BLaER1 treated with 17β-estradiol and CSF1 and Interleukin-3, amounts not matched to agents 10 nM and 100 nM (cell line): ENCODE data around the gene RPE65.
A peak's percentile ranks its signal among the peaks of the same experiment; 100 is the strongest.
"Not testable (repeated sequence)": the region's sequence is repeated elsewhere in the genome, so short reads cannot be mapped to it uniquely, and the experiment has no call there.

Experiments
- H3K27ac ChIP-seq, 11 experiments: shearing (Covaris generic); formaldehyde crosslinking; 2 replicates each; pipeline ENCODE4 v1.8.1; 2022
- H3K27me3 ChIP-seq, 11 experiments: shearing (Covaris generic); formaldehyde crosslinking; 2 replicates each; pipeline ENCODE4 v1.8.1; 2022
- H3K36me3 ChIP-seq, 11 experiments: shearing (Covaris generic); formaldehyde crosslinking; 2 replicates each; pipeline ENCODE4 v1.8.1; 2022
- H3K4me1 ChIP-seq, 10 experiments: shearing (Covaris generic); formaldehyde crosslinking; 2 replicates each; pipeline ENCODE4 v1.8.1; 2022
- H3K4me2 ChIP-seq, 11 experiments: shearing (Covaris generic); formaldehyde crosslinking; 2 replicates each; pipeline ENCODE4 v1.8.1; 2022
- H3K4me3 ChIP-seq, 10 experiments: shearing (Covaris generic); formaldehyde crosslinking; 2 replicates each; pipeline ENCODE4 v1.8.1; 2022
- H3K9ac ChIP-seq, 11 experiments: shearing (Covaris generic); formaldehyde crosslinking; 2 replicates each; pipeline ENCODE4 v1.8.1; 2022
- H3K9me3 ChIP-seq, 11 experiments: shearing (Covaris generic); formaldehyde crosslinking; replicated peaks in 1 of 11; 2 replicates each; pipeline ENCODE4 v1.8.1; 2022
- H4K20me1 ChIP-seq, 11 experiments: shearing (Covaris generic); formaldehyde crosslinking; 2 replicates each; pipeline ENCODE4 v1.8.1; 2022
- Cebpa-rat ChIP-seq, 11 experiments: shearing (Covaris generic); IDR thresholded peaks; 2 replicates each; pipeline ENCODE4 v1.8.1; 2022

Gene RPE65

DNA sequence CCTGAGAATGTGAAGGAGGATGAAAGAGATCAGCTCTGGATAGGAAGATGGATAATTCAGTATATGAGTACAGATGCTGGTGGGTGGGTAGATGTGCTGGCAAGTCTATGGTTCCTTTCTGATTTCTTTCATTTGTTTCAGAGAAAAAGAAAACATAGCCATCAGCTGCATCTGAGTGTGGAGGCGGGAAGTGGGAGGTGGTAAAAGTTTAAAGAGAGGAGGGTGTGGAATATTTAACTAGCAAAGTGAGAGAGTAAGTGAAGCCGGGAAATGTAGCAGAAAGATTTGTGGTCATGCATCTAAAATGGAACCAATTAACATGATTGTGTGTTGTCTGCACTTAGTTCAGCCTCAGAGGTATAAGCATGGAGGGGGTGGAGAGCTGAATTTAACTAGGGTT lies 16.4 kb downstream of the RPE65 start:
- H3K9ac ChIP-seq, result no peak overlapping the region
- no peak overlapping the region for H3K4me2 ChIP-seq
- H4K20me1 ChIP-seq, result no peaks in the 10 kb centered on the region
- H3K4me3 ChIP-seq, result no peak overlapping the region
- H3K36me3 ChIP-seq, result no peaks in the 10 kb centered on the region
- H3K27me3 ChIP-seq, result no peaks in the 10 kb centered on the region
- H3K27ac ChIP-seq, result no peak overlapping the region
- no peaks in the 10 kb centered on the region for H3K9me3 ChIP-seq
- H3K4me1 ChIP-seq, result peaks cover 0 to 10% (median 0%) of the 10 kb centered on the region in 10 experiments; a peak in 2 of 20 replicates
- TF ChIP-seq Cebpa-rat (IDR thresholded peaks at IDR 0.05), result no peak

DNA sequence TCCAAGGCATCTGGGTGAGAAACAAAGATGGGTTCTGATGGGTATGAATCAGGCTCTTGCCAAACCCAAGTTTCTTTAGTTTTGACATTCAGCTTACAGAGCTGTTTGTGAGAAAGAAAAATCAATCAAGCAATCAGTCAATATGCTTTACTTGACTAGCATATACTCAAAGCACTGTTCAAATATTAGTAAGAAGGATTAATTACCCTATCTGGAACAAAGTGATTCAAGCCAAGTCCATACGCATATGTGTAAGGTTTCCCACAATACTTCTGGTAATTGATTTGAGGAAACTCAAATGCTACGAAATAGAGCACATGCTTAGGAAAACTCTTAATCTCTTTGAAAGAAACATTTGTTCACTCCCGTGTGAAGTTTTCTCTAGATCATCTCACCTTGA lies 18.7 kb downstream of the RPE65 start:
- no peak overlapping the region for H3K9ac ChIP-seq
- no peak overlapping the region for H3K27ac ChIP-seq
- H4K20me1 ChIP-seq, result no peaks in the 10 kb centered on the region
- H3K4me1 ChIP-seq, result peaks cover 0 to 10% (median 0%) of the 10 kb centered on the region in 10 experiments; a peak in 2 of 20 replicates
- no peaks in the 10 kb centered on the region for H3K9me3 ChIP-seq
- no peak overlapping the region for H3K4me3 ChIP-seq
- TF ChIP-seq Cebpa-rat (IDR thresholded peaks at IDR 0.05), result no peak
- no peak overlapping the region for H3K4me2 ChIP-seq
- no peaks in the 10 kb centered on the region for H3K36me3 ChIP-seq
- H3K27me3 ChIP-seq, result no peaks in the 10 kb centered on the region

DNA sequence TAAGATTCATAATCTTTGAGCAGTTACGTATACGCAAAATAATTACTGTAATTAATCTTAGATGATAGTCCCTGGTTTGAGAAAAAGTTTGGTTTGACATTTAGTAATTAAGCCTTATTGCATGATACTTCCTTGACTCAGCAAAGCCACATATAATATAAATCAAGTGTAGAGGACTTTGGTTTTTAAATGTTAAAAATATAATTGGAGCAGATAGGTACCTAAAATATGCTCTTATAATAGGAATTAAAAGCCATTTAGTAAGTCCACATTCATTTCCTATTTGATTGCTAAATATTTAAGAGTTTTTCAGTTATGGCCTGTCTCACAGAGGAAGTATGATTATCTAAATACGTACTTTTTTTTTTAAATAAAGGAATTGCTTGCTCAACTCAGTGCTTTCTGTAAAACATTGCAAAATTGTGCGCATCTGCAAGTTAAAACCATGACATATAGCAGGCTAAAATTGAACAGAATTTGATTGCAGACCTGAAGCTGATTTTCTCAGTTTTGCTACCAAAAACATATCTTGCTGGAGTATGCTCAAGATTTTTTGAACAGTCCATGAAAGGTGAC lies 20.4 kb downstream of the RPE65 start:
- Histone ChIP-seq H3K4me2 (peak overlapping the region in 2 of 11 experiments; percentile 4; a peak in 2 of 22 replicates), H3K4me3 (no peak overlapping the region), H4K20me1 (no peaks in the 10 kb centered on the region), H3K4me1 (peaks cover 0 to 10% (median 0%) of the 10 kb centered on the region in 10 experiments; a peak in 2 of 20 replicates), H3K27ac (no peak overlapping the region), H3K27me3 (no peaks in the 10 kb centered on the region), H3K9me3 (no peaks in the 10 kb centered on the region), H3K36me3 (no peaks in the 10 kb centered on the region), H3K9ac (no peak overlapping the region)
- TF ChIP-seq Cebpa-rat (IDR thresholded peaks at IDR 0.05), result no peak

DNA sequence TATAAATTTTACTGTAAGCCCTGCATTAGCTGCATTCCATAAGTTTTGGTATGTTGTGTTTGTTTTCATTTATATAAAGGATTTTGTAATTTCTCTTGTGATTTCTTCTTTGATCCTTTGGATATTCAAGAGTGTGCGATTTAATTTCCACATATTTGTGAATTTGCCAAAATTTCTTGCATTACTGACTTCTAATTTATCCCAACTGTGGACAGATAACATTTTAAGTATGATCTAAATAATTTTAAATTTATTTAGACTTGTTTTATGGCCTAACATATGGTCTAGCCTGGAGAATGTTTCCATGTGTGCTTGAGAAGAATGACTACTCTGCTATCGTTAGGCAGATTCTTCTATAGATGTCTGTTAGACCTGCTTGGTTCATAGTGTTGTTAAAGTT lies 23.2 kb downstream of the RPE65 start:
- no peak overlapping the region for H3K4me2 ChIP-seq
- no peak overlapping the region for H3K9ac ChIP-seq
- H3K4me1 ChIP-seq, result peaks cover 0 to 10% (median 0%) of the 10 kb centered on the region in 10 experiments; a peak in 2 of 20 replicates
- H3K27me3 ChIP-seq, result no peaks in the 10 kb centered on the region
- no peak for TF ChIP-seq Cebpa-rat (IDR thresholded peaks at IDR 0.05)
- no peak overlapping the region for H3K27ac ChIP-seq
- H3K9me3 ChIP-seq, result no peaks in the 10 kb centered on the region
- H3K4me3 ChIP-seq, result no peak overlapping the region
- no peaks in the 10 kb centered on the region for H3K36me3 ChIP-seq
- no peaks in the 10 kb centered on the region for H4K20me1 ChIP-seq

DNA sequence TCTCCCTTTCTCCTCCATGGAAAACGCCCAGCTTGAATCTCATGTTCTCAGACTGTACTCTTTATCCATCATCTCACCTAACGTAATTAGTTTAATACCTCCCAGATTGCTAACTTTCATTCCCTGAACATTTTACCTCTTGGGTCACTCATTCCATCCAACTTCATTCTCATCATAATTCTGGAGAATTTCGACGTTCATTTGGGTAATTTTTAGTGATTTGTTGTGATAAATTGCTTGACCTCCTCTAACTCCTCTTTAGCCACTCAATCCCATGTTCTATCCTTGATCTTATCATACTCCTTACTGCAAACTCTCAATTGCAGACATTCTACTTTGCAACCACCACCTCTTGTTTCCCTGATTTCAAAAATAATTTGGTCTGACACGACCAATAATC lies 28.4 kb downstream of the RPE65 start:
- no peaks in the 10 kb centered on the region for H3K9me3 ChIP-seq
- H4K20me1 ChIP-seq, result no peaks in the 10 kb centered on the region
- H3K36me3 ChIP-seq, result no peaks in the 10 kb centered on the region
- no peaks in the 10 kb centered on the region for H3K4me1 ChIP-seq
- no peak overlapping the region for H3K4me2 ChIP-seq
- TF ChIP-seq Cebpa-rat (IDR thresholded peaks at IDR 0.05), result no peak
- no peak overlapping the region for H3K9ac ChIP-seq
- no peak overlapping the region for H3K27ac ChIP-seq
- no peak overlapping the region for H3K4me3 ChIP-seq
- no peaks in the 10 kb centered on the region for H3K27me3 ChIP-seq

DNA sequence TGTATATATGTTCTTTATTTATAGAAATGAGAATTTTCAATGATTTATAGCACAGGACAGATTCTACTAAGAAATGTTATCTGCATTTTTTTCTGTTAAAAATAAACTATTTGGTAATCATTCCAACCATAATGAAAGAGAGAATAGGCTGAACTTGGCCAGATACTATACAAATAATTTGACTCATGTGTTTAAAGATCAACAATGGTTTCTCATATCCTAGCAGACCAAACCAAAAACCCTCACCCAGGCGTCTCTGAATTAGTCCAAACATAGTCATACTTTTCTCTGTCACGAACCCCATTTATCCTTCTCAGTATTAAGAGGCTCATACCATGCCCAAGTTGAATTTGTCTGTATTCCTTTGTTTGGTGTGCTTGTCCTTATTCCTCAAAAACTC lies 40.3 kb downstream of the RPE65 start:
- H3K4me3 ChIP-seq, result no peak overlapping the region
- no peaks in the 10 kb centered on the region for H4K20me1 ChIP-seq
- no peaks in the 10 kb centered on the region for H3K27me3 ChIP-seq
- H3K27ac ChIP-seq, result no peak overlapping the region
- no peak for TF ChIP-seq Cebpa-rat (IDR thresholded peaks at IDR 0.05)
- no peaks in the 10 kb centered on the region for H3K36me3 ChIP-seq
- H3K4me2 ChIP-seq, result no peak overlapping the region
- H3K4me1 ChIP-seq, result no peaks in the 10 kb centered on the region
- no peaks in the 10 kb centered on the region for H3K9me3 ChIP-seq
- no peak overlapping the region for H3K9ac ChIP-seq

DNA sequence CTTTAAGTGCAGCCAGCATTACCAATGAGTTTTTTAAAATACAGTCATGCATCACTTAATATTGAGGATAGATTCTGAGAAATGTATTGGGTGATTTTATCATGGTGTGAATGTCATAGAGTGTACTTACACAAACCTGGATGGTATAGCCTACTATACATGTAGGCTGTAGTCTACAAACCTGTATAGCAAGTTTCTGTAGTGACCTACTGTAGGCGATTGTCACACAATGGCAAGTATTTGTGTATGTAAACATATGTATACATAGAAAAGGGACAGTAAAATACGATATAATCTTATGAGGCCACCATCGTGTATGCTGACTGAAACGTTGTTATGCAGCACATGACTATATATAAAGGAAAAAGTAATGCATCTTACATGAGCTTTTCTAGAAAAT lies 48.2 kb downstream of the RPE65 start:
- no peak overlapping the region for H3K27ac ChIP-seq
- TF ChIP-seq Cebpa-rat (IDR thresholded peaks at IDR 0.05), result no peak
- H3K4me3 ChIP-seq, result no peak overlapping the region
- no peak overlapping the region for H3K4me2 ChIP-seq
- H3K9me3 ChIP-seq, result no peaks in the 10 kb centered on the region
- no peaks in the 10 kb centered on the region for H3K36me3 ChIP-seq
- H4K20me1 ChIP-seq, result no peaks in the 10 kb centered on the region
- no peaks in the 10 kb centered on the region for H3K4me1 ChIP-seq
- H3K27me3 ChIP-seq, result no peaks in the 10 kb centered on the region
- no peak overlapping the region for H3K9ac ChIP-seq

DNA sequence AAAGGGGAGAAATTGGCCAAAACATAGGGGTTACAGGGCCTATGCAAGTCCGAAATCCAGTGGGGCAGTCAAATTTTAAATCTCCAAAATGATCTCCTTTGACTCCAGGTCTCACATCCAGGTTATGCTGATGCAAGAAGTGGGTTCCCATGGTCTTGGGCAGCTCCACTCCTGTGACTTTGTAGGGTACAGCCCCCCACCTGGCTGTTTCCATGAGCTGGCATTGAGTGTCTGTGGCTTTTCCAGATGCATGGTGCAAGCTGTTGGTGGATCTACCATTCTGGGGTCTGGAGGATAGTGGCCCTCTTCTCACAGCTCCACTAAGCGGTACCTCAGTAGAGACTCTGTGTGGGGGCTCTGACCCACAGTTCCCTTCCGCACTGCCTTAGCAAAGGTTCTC lies 54.2 kb downstream of the RPE65 start:
- not testable (repeated sequence) for H3K27me3 ChIP-seq, H3K4me2 ChIP-seq, H3K9ac ChIP-seq

DNA sequence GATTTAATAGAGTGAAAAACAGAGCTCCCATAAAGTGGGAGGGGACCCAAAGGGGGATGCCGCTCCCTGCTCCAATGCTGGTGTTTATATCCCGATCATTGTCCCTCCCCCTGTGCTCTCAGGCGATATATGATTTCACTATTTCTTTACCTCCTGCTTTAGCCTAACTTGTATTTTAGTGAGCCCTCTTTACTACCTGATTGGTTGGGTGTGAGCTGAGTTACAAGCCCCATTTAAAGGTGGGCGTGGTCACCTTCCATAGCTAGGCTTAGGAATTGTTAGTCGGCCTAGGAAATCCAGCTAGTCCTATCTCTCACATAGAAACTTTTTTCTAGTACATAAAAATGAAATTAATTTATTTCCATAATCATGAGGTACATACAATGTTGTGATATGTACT lies 57.3 kb downstream of the RPE65 start:
- H3K27ac ChIP-seq, H3K4me2 ChIP-seq, H3K27me3 ChIP-seq, H3K4me1 ChIP-seq, H3K9me3 ChIP-seq, H4K20me1 ChIP-seq, H3K4me3 ChIP-seq, H3K36me3 ChIP-seq, H3K9ac ChIP-seq: not testable (repeated sequence)

More for the DNA sequence above, 54.2 kb downstream of the RPE65 start:
- H3K4me3 ChIP-seq, H3K9me3 ChIP-seq, H3K27ac ChIP-seq, H3K36me3 ChIP-seq, H3K4me1 ChIP-seq, H4K20me1 ChIP-seq: not testable (repeated sequence)

DNA sequence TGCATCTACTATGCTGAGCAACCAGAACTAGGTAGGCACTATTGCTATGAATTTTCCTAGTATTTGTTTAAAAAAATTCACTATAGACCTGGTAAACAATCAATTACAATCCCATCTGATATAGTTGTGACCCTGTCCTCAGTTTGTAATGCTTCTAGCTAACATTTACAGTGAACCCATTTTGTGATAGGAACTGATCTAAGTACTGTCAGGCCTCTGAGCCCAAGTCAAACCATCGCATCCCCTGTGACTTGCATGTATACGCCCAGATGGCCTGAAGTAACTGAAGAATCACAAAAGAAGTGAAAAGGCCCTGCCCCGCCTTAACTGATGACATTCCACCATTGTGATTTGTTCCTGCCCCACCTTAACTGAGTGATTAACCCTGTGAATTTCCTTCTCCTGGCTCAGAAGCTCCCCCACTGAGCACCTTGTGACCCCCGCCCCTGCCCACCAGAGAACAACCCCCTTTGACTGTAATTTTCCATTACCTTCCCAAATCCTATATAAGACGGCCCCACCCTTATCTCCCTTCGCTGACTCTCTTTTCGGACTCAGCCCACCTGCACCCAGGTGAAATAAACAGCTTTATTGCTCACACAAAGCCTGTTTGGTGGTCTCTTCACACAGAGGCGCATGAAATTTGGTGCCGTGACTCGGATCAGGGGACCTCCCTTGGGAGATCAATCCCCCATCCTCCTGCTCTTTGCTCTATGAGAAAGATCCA lies 63.8 kb downstream of the RPE65 start:
- H3K9ac ChIP-seq, H3K4me2 ChIP-seq, H3K27me3 ChIP-seq, H3K4me3 ChIP-seq, H3K36me3 ChIP-seq, H3K9me3 ChIP-seq, H4K20me1 ChIP-seq, H3K27ac ChIP-seq: not testable (repeated sequence)
- H3K4me1 ChIP-seq, result peaks cover 0 to 17% (median 0%) of the 10 kb centered on the region in 10 experiments; a peak in 8 of 20 replicates
